HG03558 (cell line): Measurements from ENCODE around the gene CRTC3.
"Not testable (repeated sequence)": the region's sequence is repeated elsewhere in the genome, so short reads cannot be mapped to it uniquely, and the experiment has no call there.

Source experiments
- ATAC-seq: cut with Tn5 transposase; IDR thresholded peaks from one replicate; pipeline ENCODE4 v1.9.1; 2021; ENCODE audit warnings: moderate number of reproducible peaks; ENCODE audit not compliant: unreplicated experiment; ENCODE audit errors: extremely low read depth

CRTC3 gene

GRCh38 chr15:90529371-90530249 lies at the start of gene CRTC3:
Gene CRTC3, plus strand, starts transcription at chr15:90529923. Its CDS starts 149 bp downstream, at chr15:90530072.
- peak; percentile 44 for ATAC-seq

GRCh38 chr15:90481023-90481422 lies 48.7 kb upstream of the CRTC3 start:
- ATAC-seq, result no peak

GRCh38 chr15:90482124-90483011 lies 47.4 kb upstream of the CRTC3 start:
- no peak for ATAC-seq

GRCh38 chr15:90483012-90483307 lies 46.8 kb upstream of the CRTC3 start:
- ATAC-seq, result no peak

- no peak for ATAC-seq
Observed at GRCh38 chr15:90483637-90484036, 46.1 kb upstream of the CRTC3 start.

- no peak for ATAC-seq
Observed at GRCh38 chr15:90487186-90487585, 42.5 kb upstream of the CRTC3 start.

GRCh38 chr15:90489514-90489913 lies 40.2 kb upstream of the CRTC3 start:
- no peak for ATAC-seq

- no peak for ATAC-seq
Observed at GRCh38 chr15:90489944-90490343, 39.8 kb upstream of the CRTC3 start.

GRCh38 chr15:90493647-90494046 lies 36.1 kb upstream of the CRTC3 start:
- no peak for ATAC-seq

GRCh38 chr15:90495067-90495466 lies 34.7 kb upstream of the CRTC3 start:
- ATAC-seq, result no peak

GRCh38 chr15:90496791-90497190 lies 32.9 kb upstream of the CRTC3 start:
- ATAC-seq, result no peak

- no peak for ATAC-seq
Observed at GRCh38 chr15:90497376-90497775, 32.3 kb upstream of the CRTC3 start.

GRCh38 chr15:90497912-90498311 lies 31.8 kb upstream of the CRTC3 start:
- ATAC-seq, result no peak

- ATAC-seq, result no peak
Observed at GRCh38 chr15:90500171-90500570, 29.6 kb upstream of the CRTC3 start.

- no peak for ATAC-seq
Observed at GRCh38 chr15:90501898-90502297, 27.8 kb upstream of the CRTC3 start.

- not testable (repeated sequence) for ATAC-seq
Observed at GRCh38 chr15:90510781-90511180, 18.9 kb upstream of the CRTC3 start.

GRCh38 chr15:90511211-90511618 lies 18.5 kb upstream of the CRTC3 start:
- not testable (repeated sequence) for ATAC-seq

GRCh38 chr15:90512276-90512675 lies 17.4 kb upstream of the CRTC3 start:
- no peak for ATAC-seq

- ATAC-seq, result no peak
Observed at GRCh38 chr15:90512981-90513380, 16.7 kb upstream of the CRTC3 start.

GRCh38 chr15:90513448-90513847 lies 16.3 kb upstream of the CRTC3 start:
- ATAC-seq, result no peak

GRCh38 chr15:90513893-90514292 lies 15.8 kb upstream of the CRTC3 start:
- ATAC-seq, result not testable (repeated sequence)
